HCT116 (cell line): ENCODE measurements around the gene ST7.

Source experiments
- EZH2 ChIP-seq: fragments of 200-600 bp; sonication (generic); IDR thresholded peaks from 2 replicates; pipeline ENCODE4 v1.6.1; 2017; ENCODE audit warnings: antibody characterized with exemption, mixed run types
- POLR2A ChIP-seq: IDR thresholded peaks from 2 replicates; pipeline ENCODE4 v1.7.0; 2011; ENCODE audit warnings: borderline replicate concordance; ENCODE audit not compliant: insufficient read depth, insufficient read length; ENCODE audit errors: extremely low read depth
- POLR2AphosphoS5 ChIP-seq: IDR thresholded peaks from 2 replicates; pipeline ENCODE4 v1.6.1; 2011; ENCODE audit warnings: mild to moderate bottlenecking, low read depth, low read length, moderate library complexity
- RAD21 ChIP-seq: IDR thresholded peaks from 2 replicates; pipeline ENCODE4 v1.6.1; 2012; ENCODE audit warnings: low read depth, mild to moderate bottlenecking
- YY1 ChIP-seq: IDR thresholded peaks from 2 replicates; pipeline ENCODE4 v1.6.1; 2011; ENCODE audit warnings: low read length, low read depth, moderate library complexity, mild to moderate bottlenecking; ENCODE audit not compliant: insufficient replicate concordance; ENCODE audit errors: extremely low read depth
- ZNF274 ChIP-seq: fragments of 200-500 bp; sonication (Bioruptor generic); IDR thresholded peaks from 2 replicates; pipeline ENCODE4 v1.6.1; 2014; ENCODE audit warnings: mild to moderate bottlenecking, low read depth, low read length, inconsistent platforms
- TF ChIP-seq, protein P1 (sequence below), 3 experiments: fragments of 200-600 bp in 1 of 3; sonication (generic) in 1 of 3; IDR thresholded peaks in 2 of 3; conservative IDR thresholded peaks in 1 of 3; 2 replicates each; pipeline ENCODE4 v1.5.1; 2012 to 2017; ENCODE audit warnings: low read depth in 2 of 3, low read length in 2 of 3, antibody characterized with exemption in 1 of 3, borderline replicate concordance in 1 of 3, control low read depth in 1 of 3, mild to moderate bottlenecking in 1 of 3, mixed read lengths in 1 of 3, mixed run types in 1 of 3, moderate library complexity in 1 of 3; ENCODE audit not compliant: insufficient read depth in 1 of 3

DNA sequence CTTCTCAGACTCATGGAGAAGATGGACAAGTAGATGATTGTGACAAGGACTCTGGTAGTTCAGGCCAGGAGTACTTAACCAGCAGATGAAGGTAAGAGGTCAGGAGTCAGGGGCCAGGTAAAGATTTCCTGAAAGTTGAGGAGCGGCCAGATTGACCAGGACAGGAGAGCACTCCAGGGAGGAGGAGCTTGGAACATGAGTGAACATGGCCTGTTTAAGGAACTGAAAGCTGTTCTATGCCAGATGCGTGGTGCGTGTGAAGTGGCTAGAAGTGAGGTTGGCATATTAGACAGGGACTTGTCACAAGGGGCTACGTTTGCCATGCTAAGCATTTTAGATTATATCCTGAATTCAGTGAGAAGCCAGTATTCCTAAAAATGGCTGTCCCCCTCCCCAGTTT, 212.4 kb downstream of the ST7 start:
- TF ChIP-seq POLR2AphosphoS5 (no peak), YY1 (no peak), EZH2 (no peak), ZNF274 (no peak), RAD21 (no peak), POLR2A (no peak)
- TF ChIP-seq, protein P1, sequence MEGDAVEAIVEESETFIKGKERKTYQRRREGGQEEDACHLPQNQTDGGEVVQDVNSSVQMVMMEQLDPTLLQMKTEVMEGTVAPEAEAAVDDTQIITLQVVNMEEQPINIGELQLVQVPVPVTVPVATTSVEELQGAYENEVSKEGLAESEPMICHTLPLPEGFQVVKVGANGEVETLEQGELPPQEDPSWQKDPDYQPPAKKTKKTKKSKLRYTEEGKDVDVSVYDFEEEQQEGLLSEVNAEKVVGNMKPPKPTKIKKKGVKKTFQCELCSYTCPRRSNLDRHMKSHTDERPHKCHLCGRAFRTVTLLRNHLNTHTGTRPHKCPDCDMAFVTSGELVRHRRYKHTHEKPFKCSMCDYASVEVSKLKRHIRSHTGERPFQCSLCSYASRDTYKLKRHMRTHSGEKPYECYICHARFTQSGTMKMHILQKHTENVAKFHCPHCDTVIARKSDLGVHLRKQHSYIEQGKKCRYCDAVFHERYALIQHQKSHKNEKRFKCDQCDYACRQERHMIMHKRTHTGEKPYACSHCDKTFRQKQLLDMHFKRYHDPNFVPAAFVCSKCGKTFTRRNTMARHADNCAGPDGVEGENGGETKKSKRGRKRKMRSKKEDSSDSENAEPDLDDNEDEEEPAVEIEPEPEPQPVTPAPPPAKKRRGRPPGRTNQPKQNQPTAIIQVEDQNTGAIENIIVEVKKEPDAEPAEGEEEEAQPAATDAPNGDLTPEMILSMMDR (IDR thresholded peaks at IDR 0.05 in 2 of 3, conservative IDR thresholded peaks at IDR 0.05 in 1 of 3; ENCODE audit: borderline replicate concordance in 1 of 3, insufficient read depth in 1 of 3, low read depth in 2 of 3, low read length in 2 of 3): no peak
